Measurements from ENCODE around the gene SLC12A7. TPM values are rescaled to one million over a fixed set of nuclear protein-coding genes. Genes with fewer than 3 reads are reported as not detected.

The SLC12A7 gene
- total and polyA plus RNA-seq, 9 of the 15 experiments (the other 6 are each of a cell fraction or from before 2014, with no cell fraction given), result 0.01 to 3.1 (median 0.56) TPM

GRCh38 chr5:1047332-1047965 is 64.4 kb downstream of the SLC12A7 start:
- FAIRE-seq, result no peak

More at GRCh38 chr5:1047332-1047965, 64.4 kb downstream of the SLC12A7 start:
- no peak overlapping the region for H3K4me2 ChIP-seq (ENCODE audit: insufficient read depth, low read length)
- no TSS peak for BruUV-seq (replicated peaks)
- 0% methylated on average over 5 of the region's 11 CpGs for WGBS (ENCODE audit: insufficient coverage, low coverage, missing lambda C conversion rate)
- ChIA-PET POLR2A (no interaction called here), CTCF (ENCODE audit: low intra/inter-chr PET ratio) (no interaction called here)
- intact Hi-C loops (cut with micrococcal nuclease) (no loop called here), in situ Hi-C loops (cut with MboI) (no loop called here)
- H4K20me1 ChIP-seq (replicated peaks; ENCODE audit: control insufficient read depth, insufficient read depth, low read length), result peaks cover 5% of the 10 kb centered on the region
- H3K36me3 ChIP-seq (ENCODE audit: control insufficient read depth, insufficient read depth, low read length), result no peaks in the 10 kb centered on the region
- ATAC-seq (no peak), DNase-seq (ENCODE audit: extremely low read depth in 1 of 4, low spot score in 3 of 4) (no peak)
- peaks cover 3% of the 10 kb centered on the region for H3K9me3 ChIP-seq (replicated peaks; ENCODE audit: control insufficient read depth, insufficient read depth, low read depth, low read length)
- no peak for TF ChIP-seq ZNF311 (CRISPR knock-in tag; IDR thresholded peaks at IDR 0.05)
- TF ChIP-seq, protein P1, sequence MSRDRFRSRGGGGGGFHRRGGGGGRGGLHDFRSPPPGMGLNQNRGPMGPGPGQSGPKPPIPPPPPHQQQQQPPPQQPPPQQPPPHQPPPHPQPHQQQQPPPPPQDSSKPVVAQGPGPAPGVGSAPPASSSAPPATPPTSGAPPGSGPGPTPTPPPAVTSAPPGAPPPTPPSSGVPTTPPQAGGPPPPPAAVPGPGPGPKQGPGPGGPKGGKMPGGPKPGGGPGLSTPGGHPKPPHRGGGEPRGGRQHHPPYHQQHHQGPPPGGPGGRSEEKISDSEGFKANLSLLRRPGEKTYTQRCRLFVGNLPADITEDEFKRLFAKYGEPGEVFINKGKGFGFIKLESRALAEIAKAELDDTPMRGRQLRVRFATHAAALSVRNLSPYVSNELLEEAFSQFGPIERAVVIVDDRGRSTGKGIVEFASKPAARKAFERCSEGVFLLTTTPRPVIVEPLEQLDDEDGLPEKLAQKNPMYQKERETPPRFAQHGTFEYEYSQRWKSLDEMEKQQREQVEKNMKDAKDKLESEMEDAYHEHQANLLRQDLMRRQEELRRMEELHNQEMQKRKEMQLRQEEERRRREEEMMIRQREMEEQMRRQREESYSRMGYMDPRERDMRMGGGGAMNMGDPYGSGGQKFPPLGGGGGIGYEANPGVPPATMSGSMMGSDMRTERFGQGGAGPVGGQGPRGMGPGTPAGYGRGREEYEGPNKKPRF (IDR thresholded peaks at IDR 0.05; ENCODE audit: low read depth, low read length), result no peak
- 0 out of 2 replicates have a peak, but pooled peaks have one; percentile 45 for TF ChIP-seq TSC22D4 (tag; IDR thresholded peaks at IDR 0.05)
- no peak for TF ChIP-seq NFRKB (IDR thresholded peaks at IDR 0.05; ENCODE audit: low read depth)
- TF ChIP-seq ZZZ3 (IDR thresholded peaks at IDR 0.05), result no peak
- H3K27ac ChIP-seq (ENCODE audit: extremely low read depth, low read depth, low read length), result no peak overlapping the region
- H3K9ac ChIP-seq (ENCODE audit: insufficient read depth in 1 of 2, low read depth in 2 of 2, low read length in 2 of 2), result no peak overlapping the region
- H3K4me1 ChIP-seq (replicated peaks in 1 of 2; ENCODE audit: control insufficient read depth in 2 of 2, insufficient read depth in 2 of 2, low read length in 2 of 2), result peaks cover 0 to 8% of the 10 kb centered on the region in 2 experiments; a peak in 1 of 5 replicates
- no peak overlapping the region for H2AFZ ChIP-seq (ENCODE audit: low read depth, low read length)
- H3K4me3 ChIP-seq, result no peak overlapping the region
- no peaks in the 10 kb centered on the region for H3K9me1 ChIP-seq (ENCODE audit: control insufficient read depth, insufficient read depth, low read length)
- no peaks in the 10 kb centered on the region for H3K79me2 ChIP-seq (ENCODE audit: control insufficient read depth, insufficient read depth, low read length)
- H3K27me3 ChIP-seq (ENCODE audit: control insufficient read depth in 2 of 2, insufficient read depth in 2 of 2, low read length in 2 of 2), result peaks cover 24 to 35% of the 10 kb centered on the region in 2 experiments

Measured in K562 (cell line).